ENCODE results near the gene CSNK1D.
"Not testable (repeated sequence)": the region's sequence is repeated elsewhere in the genome, so short reads cannot be mapped to it uniquely, and the experiment has no call there.

The CSNK1D gene

GRCh38 chr17:82212331-82213250, 60.9 kb downstream of the CSNK1D start, which contains the start of gene CCDC57:
CCDC57 (minus strand) TSS chr17:82212842; CDS start chr17:82201944, 10,898 bp downstream.
- DNase-seq = peak; percentile 58

GRCh38 chr17:82210655-82211054, 62.8 kb downstream of the CSNK1D start:
- not testable (repeated sequence) for DNase-seq

GRCh38 chr17:82205720-82206508, 67.6 kb downstream of the CSNK1D start:
- DNase-seq = peak; percentile 40

- no peak for DNase-seq
Measured at GRCh38 chr17:82204831-82205719, 68.4 kb downstream of the CSNK1D start.

- no peak for DNase-seq
Measured at GRCh38 chr17:82203920-82204319, 69.6 kb downstream of the CSNK1D start.

GRCh38 chr17:82202981-82203380, 70.5 kb downstream of the CSNK1D start:
- DNase-seq = no peak

- no peak for DNase-seq
Measured at GRCh38 chr17:82201498-82201910, 72.0 kb downstream of the CSNK1D start.

- DNase-seq = no peak
Measured at GRCh38 chr17:82200743-82201497, 72.6 kb downstream of the CSNK1D start.

GRCh38 chr17:82200135-82200534, 73.4 kb downstream of the CSNK1D start:
- no peak for DNase-seq

- DNase-seq = no peak
Measured at GRCh38 chr17:82199496-82199895, 74.0 kb downstream of the CSNK1D start.

GRCh38 chr17:82198092-82198491, 75.4 kb downstream of the CSNK1D start:
- no peak for DNase-seq

- no peak for DNase-seq
Measured at GRCh38 chr17:82195675-82196672, 77.5 kb downstream of the CSNK1D start.

GRCh38 chr17:82194765-82195164, 78.7 kb downstream of the CSNK1D start:
- DNase-seq = no peak

- no peak for DNase-seq
Measured at GRCh38 chr17:82193520-82194220, 79.8 kb downstream of the CSNK1D start.

- not testable (repeated sequence) for DNase-seq
Measured at GRCh38 chr17:82193050-82193449, 80.5 kb downstream of the CSNK1D start.
